Measurements from ENCODE around the gene RPP21. TPM values are rescaled to one million over a fixed set of nuclear protein-coding genes. Genes with fewer than 3 reads are reported as not detected.

The RPP21 gene
- total RNA-seq, 1 experiment from 2014 or later, result 64.0 TPM

DNA sequence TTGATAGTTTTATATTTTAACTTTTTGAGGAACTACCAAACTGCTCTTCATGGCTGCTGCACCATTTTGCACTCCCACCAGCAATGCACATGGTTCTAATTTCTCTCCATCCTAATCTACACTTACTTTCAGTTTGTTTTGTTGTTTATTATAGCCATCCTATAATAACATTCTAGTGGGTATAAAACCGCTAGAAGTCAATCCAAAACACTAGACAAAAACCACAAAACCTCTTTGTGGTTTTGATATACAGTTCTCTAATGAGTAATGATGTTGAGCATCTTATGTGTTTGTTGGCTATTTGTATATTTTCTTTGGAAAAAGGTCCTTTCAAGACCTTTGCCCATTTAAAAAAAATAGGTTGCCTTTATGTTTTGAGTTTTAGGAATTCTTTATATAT, 5.6 kb downstream of the RPP21 start:
- Histone ChIP-seq H2BK120ac (ENCODE audit: low read depth, low read length, poor library complexity, severe bottlenecking) (no peak overlapping the region), H3K23ac (ENCODE audit: insufficient read length, low read depth, low read length) (no peak overlapping the region), H3K56ac (ENCODE audit: insufficient read length, low read depth, low read length) (no peak overlapping the region), H4K5ac (ENCODE audit: insufficient read length, low read depth, low read length) (no peak overlapping the region), H3K27ac (ENCODE audit: insufficient read length, low read depth, low read length) (no peak overlapping the region), H2BK15ac (ENCODE audit: low read depth, low read length) (no peak overlapping the region), H4K20me1 (ENCODE audit: control insufficient read depth, insufficient read depth, insufficient read length) (no peaks in the 10 kb centered on the region), H3K9me3 (ENCODE audit: control insufficient read depth, low read depth, low read length) (no peaks in the 10 kb centered on the region), H3K79me1 (ENCODE audit: insufficient read depth, low read depth, low read length, poor library complexity, severe bottlenecking) (no peaks in the 10 kb centered on the region), H3K79me2 (ENCODE audit: insufficient read depth, low read length) (no peaks in the 10 kb centered on the region), H3K18ac (ENCODE audit: insufficient read length, low read depth, low read length) (no peak overlapping the region), H3K23me2 (ENCODE audit: insufficient read length, low read depth, low read length, poor library complexity, severe bottlenecking) (no peaks in the 10 kb centered on the region), H2AK5ac (ENCODE audit: insufficient read length, low read length) (no peak overlapping the region), H4K91ac (ENCODE audit: insufficient read length, low read depth, low read length) (no peak overlapping the region), H2BK5ac (ENCODE audit: insufficient read length, low read length) (no peak overlapping the region), H3K9ac (ENCODE audit: extremely low read depth, insufficient read length, low read length) (no peak overlapping the region), H3K27me3 (ENCODE audit: insufficient read depth, low read length) (no peaks in the 10 kb centered on the region), H2BK12ac (ENCODE audit: insufficient read length, low read depth, low read length) (no peak overlapping the region), H3K14ac (ENCODE audit: insufficient read depth, low read length) (no peak overlapping the region), H2BK20ac (ENCODE audit: low read depth, low read length, poor library complexity, severe bottlenecking) (no peak overlapping the region), H3K4ac (ENCODE audit: low read depth, low read length) (no peak overlapping the region), H3K4me1 (ENCODE audit: insufficient read depth, low read length) (no peaks in the 10 kb centered on the region), H3K4me2 (ENCODE audit: insufficient read depth, insufficient read length, low read length) (no peak overlapping the region), H3T11ph (ENCODE audit: low read length) (no peak overlapping the region), H4K8ac (replicated peaks; ENCODE audit: insufficient read length, low read depth, low read length) (no peak overlapping the region), H2AFZ (ENCODE audit: low read length) (no peak overlapping the region)
- Mint-ChIP-seq H3K4me3 (no peak overlapping the region), H3K27ac (no peak overlapping the region), H3K27me3 (ENCODE audit: low read depth) (peaks cover 4% of the 10 kb centered on the region), H3K9me3 (no peaks in the 10 kb centered on the region), H3K36me3 (ENCODE audit: insufficient read depth in 1 of 3, low read depth in 3 of 3) (peaks cover 2 to 19% (median 14%) of the 10 kb centered on the region in 3 experiments), H3K4me1 (peaks cover 9 to 12% of the 10 kb centered on the region in 2 experiments)
- TF ChIP-seq CTCF (conservative IDR thresholded peaks at IDR 0.05), result no peak
- no peak for DNase-seq
- no CpG with 5 or more reads among the region's 1 CpG for WGBS (ENCODE audit: extremely low coverage, insufficient read length, low lambda C conversion rate)
